GM21447 (cell line): ENCODE data around the gene SMNDC1.
A peak's percentile ranks its signal among the peaks of the same experiment; 100 is the strongest.

Source experiments
- ATAC-seq: cut with Tn5 transposase; IDR thresholded peaks from one replicate; pipeline ENCODE4 v1.9.1; 2021; ENCODE audit not compliant: unreplicated experiment

SMNDC1 gene

GRCh38 chr10:110327262-110327914 lies 22.7 kb upstream of the SMNDC1 start:
- no peak for ATAC-seq

GRCh38 chr10:110326351-110327032 lies 21.8 kb upstream of the SMNDC1 start:
- ATAC-seq, result peak; percentile 36

- ATAC-seq, result peak; percentile 62
These were observed 20.1 kb upstream of the SMNDC1 start for GRCh38 chr10:110324805-110325280.

GRCh38 chr10:110324201-110324804 lies 19.6 kb upstream of the SMNDC1 start:
- ATAC-seq, result peak; percentile 52

GRCh38 chr10:110323503-110323902 lies 18.8 kb upstream of the SMNDC1 start:
- ATAC-seq, result no peak

GRCh38 chr10:110321869-110322620 lies 17.3 kb upstream of the SMNDC1 start:
- ATAC-seq, result no peak

GRCh38 chr10:110317866-110318850 lies 13.4 kb upstream of the SMNDC1 start:
- no peak for ATAC-seq

GRCh38 chr10:110313674-110314073 lies 9.0 kb upstream of the SMNDC1 start:
- ATAC-seq, result no peak

GRCh38 chr10:110312206-110312605 lies 7.5 kb upstream of the SMNDC1 start:
- ATAC-seq, result no peak

GRCh38 chr10:110311357-110311949 lies 6.7 kb upstream of the SMNDC1 start:
- ATAC-seq, result no peak

GRCh38 chr10:110310741-110311140 lies 6.0 kb upstream of the SMNDC1 start:
- no peak for ATAC-seq

GRCh38 chr10:110307805-110308204 lies 3.1 kb upstream of the SMNDC1 start:
- ATAC-seq, result no peak

GRCh38 chr10:110306452-110306768 lies 1.7 kb upstream of the SMNDC1 start:
- no peak for ATAC-seq

- ATAC-seq, result peak; percentile 50
These were observed 1.2 kb upstream of the SMNDC1 start for GRCh38 chr10:110305767-110306451.

- peak; percentile 36 for ATAC-seq
These were observed 333 bp downstream of the SMNDC1 start for GRCh38 chr10:110304394-110304779.

GRCh38 chr10:110303681-110304080 lies 1.0 kb downstream of the SMNDC1 start:
- ATAC-seq, result no peak

GRCh38 chr10:110300486-110300986 lies 4.2 kb downstream of the SMNDC1 start:
- ATAC-seq, result no peak

GRCh38 chr10:110296966-110297365 lies 7.8 kb downstream of the SMNDC1 start:
- ATAC-seq, result no peak

- no peak for ATAC-seq
These were observed 17.9 kb downstream of the SMNDC1 start for GRCh38 chr10:110286841-110287240.
